Stimulated activated CD8-positive, alpha-beta memory T cell treated with anti-CD3 and anti-CD28 coated beads, Interleukin-7, amount 100 ng/mL, for 48 hours (primary cell): ENCODE data around the gene ETV2.
"Not testable (repeated sequence)": the region's sequence is repeated elsewhere in the genome, so short reads cannot be mapped to it uniquely, and the experiment has no call there.

Experiments used
- DNase-seq, 2 donors: peaks; one replicate each; pipeline ENCODE4 v3.0.0-alpha.2; 2020; ENCODE audit warnings: low read depth in 1 of 2; ENCODE audit errors: extremely low read depth in 1 of 2

Gene ETV2

GRCh38 chr19:35655600-35655999 lies 14.1 kb downstream of the ETV2 start:
- DNase-seq = no peak

- no peak for DNase-seq
These were observed 15.2 kb downstream of the ETV2 start for GRCh38 chr19:35656700-35657099.

- DNase-seq = no peak
These were observed 16.6 kb downstream of the ETV2 start for GRCh38 chr19:35657904-35658700.

- DNase-seq = no peak
These were observed 20.4 kb downstream of the ETV2 start for GRCh38 chr19:35661995-35662340.

- DNase-seq = no peak
These were observed 22.4 kb downstream of the ETV2 start for GRCh38 chr19:35663981-35664380.

GRCh38 chr19:35665157-35665556 lies 23.6 kb downstream of the ETV2 start:
- no peak for DNase-seq

- DNase-seq = no peak
These were observed 24.1 kb downstream of the ETV2 start for GRCh38 chr19:35665604-35666003.

GRCh38 chr19:35666251-35666913 lies 24.8 kb downstream of the ETV2 start, which contains the start of gene UPK1A:
TSS of gene UPK1A (plus strand) at chr19:35666517. CDS start at chr19:35666813, 296 bp downstream.
- no peak for DNase-seq

- DNase-seq = no peak
These were observed 28.0 kb downstream of the ETV2 start for GRCh38 chr19:35669566-35669965.

- no peak for DNase-seq
These were observed 28.4 kb downstream of the ETV2 start for GRCh38 chr19:35669974-35670373.

- no peak for DNase-seq
These were observed 29.1 kb downstream of the ETV2 start for GRCh38 chr19:35670686-35671085.

GRCh38 chr19:35671818-35672217 lies 30.3 kb downstream of the ETV2 start:
- DNase-seq = no peak

GRCh38 chr19:35673121-35673804 lies 31.7 kb downstream of the ETV2 start:
- peak; percentile 29 to 53 for DNase-seq

- no peak for DNase-seq
These were observed 34.1 kb downstream of the ETV2 start for GRCh38 chr19:35675589-35676140.

GRCh38 chr19:35689836-35690235 lies 48.3 kb downstream of the ETV2 start:
- DNase-seq = no peak

GRCh38 chr19:35691106-35691505 lies 49.6 kb downstream of the ETV2 start:
- not testable (repeated sequence) for DNase-seq

- DNase-seq = no peak
These were observed 50.5 kb downstream of the ETV2 start for GRCh38 chr19:35692010-35692409.

- DNase-seq = no peak
These were observed 51.9 kb downstream of the ETV2 start for GRCh38 chr19:35693422-35693821.

- DNase-seq = peak; percentile 81 to 87
These were observed 52.5 kb downstream of the ETV2 start for GRCh38 chr19:35693835-35694599.
